Stimulated activated CD4-positive, alpha-beta T cell treated with anti-CD3 and anti-CD28 coated beads, Interleukin-12 subunit alpha, Interleukin-12 subunit beta, amount 100 ng/mL, for 4 hours (primary cell): ENCODE results near the gene TRIM32.

Experiments
- DNase-seq: peaks from one replicate; pipeline ENCODE4 v3.0.0-alpha.2; 2020

Gene TRIM32, protein sequence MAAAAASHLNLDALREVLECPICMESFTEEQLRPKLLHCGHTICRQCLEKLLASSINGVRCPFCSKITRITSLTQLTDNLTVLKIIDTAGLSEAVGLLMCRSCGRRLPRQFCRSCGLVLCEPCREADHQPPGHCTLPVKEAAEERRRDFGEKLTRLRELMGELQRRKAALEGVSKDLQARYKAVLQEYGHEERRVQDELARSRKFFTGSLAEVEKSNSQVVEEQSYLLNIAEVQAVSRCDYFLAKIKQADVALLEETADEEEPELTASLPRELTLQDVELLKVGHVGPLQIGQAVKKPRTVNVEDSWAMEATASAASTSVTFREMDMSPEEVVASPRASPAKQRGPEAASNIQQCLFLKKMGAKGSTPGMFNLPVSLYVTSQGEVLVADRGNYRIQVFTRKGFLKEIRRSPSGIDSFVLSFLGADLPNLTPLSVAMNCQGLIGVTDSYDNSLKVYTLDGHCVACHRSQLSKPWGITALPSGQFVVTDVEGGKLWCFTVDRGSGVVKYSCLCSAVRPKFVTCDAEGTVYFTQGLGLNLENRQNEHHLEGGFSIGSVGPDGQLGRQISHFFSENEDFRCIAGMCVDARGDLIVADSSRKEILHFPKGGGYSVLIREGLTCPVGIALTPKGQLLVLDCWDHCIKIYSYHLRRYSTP

DNA sequence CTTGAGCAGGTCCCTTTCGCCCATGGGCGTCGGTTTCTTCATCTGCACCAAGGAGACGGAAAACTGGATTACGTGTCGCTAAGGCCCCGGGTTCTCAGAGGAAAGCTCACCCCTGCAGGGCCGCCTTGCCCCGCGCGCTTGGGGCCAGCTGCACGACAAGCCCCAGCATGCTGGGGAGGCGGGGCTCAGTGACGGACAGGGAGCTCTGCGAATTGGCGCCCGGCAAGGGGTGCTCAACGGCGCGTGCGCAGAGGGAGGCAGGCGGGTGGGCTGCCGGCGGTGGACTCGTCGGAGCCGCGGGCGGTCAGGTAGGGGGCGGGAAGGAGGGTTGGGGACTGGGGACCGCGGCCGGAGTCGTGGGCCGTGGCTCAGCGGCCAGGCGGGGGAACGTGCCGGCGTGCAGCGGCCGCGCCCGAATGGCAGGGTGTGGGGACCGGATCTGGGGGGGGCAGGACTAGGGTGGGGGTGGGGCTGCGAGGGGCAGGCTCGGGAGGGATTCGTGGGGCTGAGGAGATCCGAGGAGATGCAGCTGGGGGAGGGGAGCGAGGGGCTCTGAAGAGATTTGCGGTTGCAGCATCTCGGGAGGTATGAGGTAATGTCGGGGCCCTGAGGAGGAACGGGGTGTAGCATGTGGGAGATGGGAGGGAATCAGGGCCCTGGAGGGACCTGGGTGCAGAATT, at the start of gene TRIM32:
TRIM32 (plus strand) TSS at position 232 of the 680 bp plus-strand sequence. CDS start 10,438 bp downstream, outside the sequence.
- peak; percentile 97 for DNase-seq

DNA sequence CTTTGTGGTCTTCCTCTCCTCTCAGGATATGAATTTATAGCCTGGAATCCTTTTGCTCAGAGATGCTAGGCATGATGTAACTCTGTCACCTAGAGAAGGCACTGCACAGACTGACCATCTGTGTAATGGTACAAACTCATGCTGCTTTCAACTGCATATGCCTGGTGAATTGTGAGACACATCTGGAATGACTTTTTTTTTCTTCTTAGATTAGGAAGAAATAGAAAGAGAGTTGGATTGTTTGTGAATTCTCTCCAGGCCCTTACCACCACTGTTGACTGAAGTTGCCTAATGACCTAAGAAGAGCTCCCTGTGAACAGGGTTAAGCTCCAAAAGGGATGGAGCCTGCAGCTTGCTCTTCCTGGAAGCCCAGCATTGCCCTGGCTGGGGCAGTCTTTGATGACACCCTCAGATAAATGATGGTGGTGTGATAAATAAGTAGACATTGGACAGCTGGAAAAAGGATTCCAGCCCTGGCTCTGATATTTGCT, 47.8 kb upstream of the TRIM32 start:
- DNase-seq, result no peak

- no peak for DNase-seq
Observed at GRCh38 chr9:116641292-116642059, 45.6 kb upstream of the TRIM32 start.

- no peak for DNase-seq
Observed at GRCh38 chr9:116643691-116644090, 43.4 kb upstream of the TRIM32 start.

DNA sequence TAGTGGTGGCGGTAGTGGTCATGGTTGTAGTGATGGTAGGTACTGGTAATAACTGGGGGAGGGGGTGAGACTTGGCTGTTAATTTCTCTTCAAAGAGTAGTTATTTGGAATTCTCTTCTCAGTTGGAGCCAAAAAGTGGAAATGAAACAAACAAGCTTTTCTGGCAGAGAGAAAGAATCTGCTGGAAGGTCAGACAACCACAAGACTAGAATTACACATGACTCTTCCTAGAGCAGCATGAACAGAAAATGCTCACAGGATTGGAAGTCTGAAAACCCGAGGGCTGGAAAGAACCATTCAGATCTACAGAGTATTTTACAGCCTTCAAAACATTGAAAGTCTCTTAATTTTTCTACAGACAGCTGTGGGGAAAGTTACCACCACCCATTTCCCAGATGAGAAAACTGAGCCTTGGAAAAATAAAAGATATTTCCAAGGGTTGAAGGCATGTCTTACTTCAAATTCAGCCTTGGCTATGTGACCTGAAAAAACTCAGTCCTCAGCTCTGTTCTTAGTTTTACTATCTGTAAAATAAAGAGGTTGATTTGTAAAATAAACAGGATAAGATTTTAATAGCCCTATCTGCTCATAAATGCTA, 42.9 kb upstream of the TRIM32 start:
- no peak for DNase-seq

GRCh38 chr9:116646661-116647514, 40.2 kb upstream of the TRIM32 start:
- no peak for DNase-seq

GRCh38 chr9:116647515-116647809, 39.6 kb upstream of the TRIM32 start:
- DNase-seq, result no peak

DNA sequence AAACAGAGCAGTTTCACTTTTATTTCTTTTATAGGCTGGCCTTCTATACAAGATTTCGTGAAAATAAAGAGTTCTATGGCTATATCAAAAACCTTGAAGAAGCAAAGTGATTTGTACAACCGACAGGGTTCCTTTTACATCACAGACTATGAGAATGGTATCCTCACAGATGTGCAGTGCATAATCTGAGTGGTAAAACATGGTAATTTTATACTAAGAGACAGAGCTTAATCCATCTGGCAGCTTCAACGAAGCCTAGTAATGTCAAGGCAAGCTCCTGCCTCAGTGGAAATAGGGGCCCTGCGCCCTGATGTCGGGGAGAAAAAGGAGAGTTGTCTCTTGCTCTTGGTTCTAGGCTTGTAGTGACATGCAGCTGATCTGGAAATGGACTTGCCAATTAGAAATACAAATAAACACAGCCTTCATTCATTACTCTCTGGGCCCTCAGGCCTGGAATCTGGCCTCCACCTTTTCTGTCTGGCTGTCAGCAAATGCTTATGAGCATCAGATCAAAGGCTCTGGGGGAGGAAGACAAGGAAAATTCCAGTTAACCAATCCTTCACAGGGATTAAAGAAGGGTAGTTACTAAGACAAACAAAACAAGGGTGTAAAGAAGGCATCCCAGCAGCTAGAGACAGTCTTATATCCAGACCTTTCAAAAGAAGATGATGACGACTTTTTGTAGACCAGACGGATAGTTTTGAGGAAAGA, 33.6 kb upstream of the TRIM32 start:
- no peak for DNase-seq

- DNase-seq, result no peak
Observed at GRCh38 chr9:116654059-116654355, 33.1 kb upstream of the TRIM32 start.

DNA sequence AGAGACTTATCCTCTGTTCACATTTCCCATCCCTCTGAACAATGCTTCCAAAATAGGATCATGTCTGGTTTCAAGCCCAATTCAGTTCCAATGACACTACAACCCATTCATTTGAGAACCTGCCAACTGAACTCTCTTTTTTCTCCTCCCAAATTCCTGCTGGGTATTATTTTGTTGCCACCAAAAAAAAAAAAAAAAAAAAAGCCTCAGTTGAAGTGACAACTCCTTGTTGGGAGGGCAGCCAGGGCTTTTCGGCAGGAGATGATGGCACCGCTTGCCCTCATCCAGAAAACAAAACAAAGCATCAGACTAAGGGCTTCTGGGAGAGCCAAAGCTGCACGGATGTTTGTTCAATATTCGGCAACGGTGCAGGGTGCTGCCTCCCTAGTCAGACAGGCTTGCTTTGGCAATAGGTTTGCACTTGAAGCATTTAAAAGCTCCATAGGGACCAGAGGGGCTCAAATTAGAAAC, 30.6 kb upstream of the TRIM32 start:
- DNase-seq, result no peak

- no peak for DNase-seq
Observed at GRCh38 chr9:116656977-116657376, 30.1 kb upstream of the TRIM32 start.

DNA sequence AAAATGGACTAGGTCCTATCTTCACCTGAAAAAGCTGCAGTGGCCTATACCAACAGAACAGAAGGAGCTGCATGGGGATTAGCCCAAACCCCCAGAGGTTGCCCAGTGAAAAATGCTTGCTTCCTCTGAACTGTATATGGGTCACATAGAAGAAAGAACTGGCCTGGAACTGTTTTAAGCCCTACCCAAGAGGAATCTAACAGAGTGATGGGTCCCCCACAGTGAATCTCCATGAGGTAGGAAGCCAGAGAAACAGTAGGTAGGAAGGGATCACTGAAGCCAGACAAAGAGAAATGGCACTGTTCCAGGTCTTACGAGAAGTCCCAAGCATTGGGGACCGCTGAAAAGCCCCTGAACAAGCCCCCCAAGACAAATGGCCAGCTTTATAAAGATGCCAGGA, 28.8 kb upstream of the TRIM32 start:
- no peak for DNase-seq

GRCh38 chr9:116661037-116661954, 25.8 kb upstream of the TRIM32 start:
- no peak for DNase-seq

DNA sequence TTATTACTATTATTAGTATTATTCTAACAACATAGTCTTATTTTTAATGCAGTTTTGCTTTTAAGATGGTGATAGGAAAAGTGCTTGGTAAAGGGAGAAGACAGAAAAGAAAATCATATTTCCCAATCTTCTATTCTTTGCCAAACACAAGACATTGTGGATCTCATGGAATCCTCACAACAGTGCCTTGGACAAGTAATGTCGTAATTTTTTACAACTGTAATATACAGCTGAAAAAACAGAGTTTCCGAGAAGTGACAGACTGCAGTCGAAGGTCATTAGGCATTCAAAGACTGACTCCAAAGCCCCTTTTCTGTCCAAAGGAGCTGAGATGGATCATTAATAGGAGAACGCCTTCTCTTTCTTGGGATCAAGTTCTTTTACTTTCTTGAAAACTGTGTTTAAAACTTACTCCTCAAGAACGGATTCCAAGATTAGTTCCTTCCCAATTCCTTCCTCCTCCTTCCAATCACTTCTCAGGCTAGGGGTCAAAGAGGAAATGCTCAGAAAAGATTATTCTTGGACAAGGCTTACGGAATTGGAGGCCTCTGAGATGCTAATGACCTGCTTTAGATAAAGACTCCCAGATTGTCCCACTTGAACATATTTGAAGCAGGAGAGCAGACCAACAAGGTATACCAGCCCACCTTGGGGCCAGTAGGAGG, 24.3 kb upstream of the TRIM32 start:
- DNase-seq, result no peak

DNA sequence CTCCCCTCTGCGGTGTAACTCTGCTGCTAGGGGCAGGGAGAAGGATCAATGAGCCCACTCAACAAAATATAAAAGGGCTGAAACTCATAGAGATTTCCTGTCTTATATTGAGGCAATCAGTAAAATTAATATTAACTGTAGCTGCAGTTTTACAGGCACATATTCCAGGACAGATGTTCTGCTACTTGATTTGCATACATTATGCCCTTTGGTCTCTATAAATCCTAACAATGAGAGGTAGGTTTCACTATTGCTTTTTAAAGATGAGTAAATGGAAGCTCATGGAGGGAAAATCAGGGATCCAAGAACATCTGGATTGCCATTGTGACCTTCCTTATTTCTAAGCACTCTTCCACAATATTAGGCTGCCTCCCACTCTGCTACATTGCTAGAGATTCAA, 23.5 kb upstream of the TRIM32 start:
- DNase-seq, result no peak

GRCh38 chr9:116668970-116669695, 18.0 kb upstream of the TRIM32 start:
- DNase-seq, result no peak

GRCh38 chr9:116671605-116672004, 15.5 kb upstream of the TRIM32 start:
- DNase-seq, result no peak

DNA sequence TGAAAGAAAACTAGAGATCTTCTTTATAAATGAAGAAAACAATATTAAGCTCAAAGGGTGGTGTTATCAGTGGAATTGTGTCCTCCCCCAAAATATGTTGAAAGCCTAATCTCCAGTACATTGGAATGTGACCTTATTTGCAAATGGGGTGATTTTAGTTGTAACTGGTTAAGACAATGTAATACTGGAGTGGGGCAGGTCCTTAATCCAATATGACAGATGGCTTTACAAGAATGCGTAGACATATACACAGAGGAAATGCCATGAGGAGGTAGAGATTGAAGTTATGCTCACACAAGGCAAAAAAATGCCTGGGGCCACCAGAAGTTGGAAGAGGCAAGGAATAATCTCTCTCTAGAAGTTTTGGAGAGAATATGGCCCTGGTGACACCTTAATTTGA, 13.7 kb upstream of the TRIM32 start:
- DNase-seq, result no peak
